Breast epithelium (tissue), 3 donors: ENCODE data around the gene MCTP2.

Experiments used
- CTCF ChIP-seq, 3 donors: fragments of 450-650 bp; IDR thresholded peaks; one replicate each; pipeline ENCODE4 v1.5.1; 2016 to 2017; ENCODE audit warnings: antibody characterized with exemption in 3 of 3, mild to moderate bottlenecking in 3 of 3, moderate library complexity in 3 of 3
- POLR2A ChIP-seq: fragments of 450-650 bp; IDR thresholded peaks from one replicate; pipeline ENCODE4 v1.6.1; 2016; ENCODE audit warnings: antibody characterized with exemption, mild to moderate bottlenecking, moderate library complexity

DNA sequence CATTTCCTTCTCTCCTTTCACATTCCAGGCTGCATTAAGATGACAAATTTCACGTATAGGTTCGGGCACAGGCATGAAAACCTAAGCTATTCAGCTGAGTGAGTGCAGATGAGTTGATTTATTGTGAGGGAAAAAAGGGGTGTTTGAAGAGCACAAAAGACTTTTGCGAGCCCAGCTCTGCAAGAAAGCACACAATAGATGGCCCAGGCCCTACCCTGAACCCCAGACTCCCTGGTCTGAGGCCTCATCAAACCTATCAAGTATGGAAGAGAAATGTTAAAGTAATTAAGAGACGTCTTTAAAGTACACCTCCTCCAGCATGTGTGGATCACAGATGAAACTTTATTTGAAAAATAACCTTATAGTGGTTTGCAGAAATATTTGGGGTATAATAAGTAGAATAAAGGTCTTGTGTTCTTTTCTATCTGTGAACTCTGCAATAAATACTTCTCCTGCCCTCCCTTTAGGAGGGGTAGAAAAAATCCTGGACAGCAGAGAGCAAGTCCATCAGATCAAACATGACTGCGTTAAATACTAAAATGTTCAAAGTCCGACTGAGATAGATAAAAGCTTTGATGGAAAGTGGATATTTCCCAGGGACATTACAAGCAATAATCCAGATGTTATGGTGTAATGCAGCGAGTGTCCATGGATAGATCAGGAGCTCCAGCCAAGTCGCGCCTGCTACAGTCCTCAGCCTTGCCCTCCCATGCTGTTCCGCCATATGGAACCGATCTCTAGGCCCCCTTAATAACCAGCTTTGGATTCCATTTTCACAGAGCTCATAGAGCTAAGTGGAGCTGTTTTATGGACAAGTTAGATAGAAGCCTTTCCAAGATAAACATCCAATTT is 121.5 kb downstream of the MCTP2 start:
- TF ChIP-seq CTCF (IDR thresholded peaks at IDR 0.05) (no peak), POLR2A (no peak)
